Cerebellar nuclear complex (tissue), 1 donor: ENCODE measurements around the gene S100A7A.
"Not testable (repeated sequence)": the region's sequence is repeated elsewhere in the genome, so short reads cannot be mapped to it uniquely, and the experiment has no call there.

Source experiments
- DNase-seq, 2 experiments: peaks; one replicate each; lab custom pipeline; 2025; lab: John Stamatoyannopoulos, UW

The S100A7A gene

GRCh38 chr1:153395136-153395685 is 21.1 kb upstream of the S100A7A start:
- no peak for DNase-seq

DNA sequence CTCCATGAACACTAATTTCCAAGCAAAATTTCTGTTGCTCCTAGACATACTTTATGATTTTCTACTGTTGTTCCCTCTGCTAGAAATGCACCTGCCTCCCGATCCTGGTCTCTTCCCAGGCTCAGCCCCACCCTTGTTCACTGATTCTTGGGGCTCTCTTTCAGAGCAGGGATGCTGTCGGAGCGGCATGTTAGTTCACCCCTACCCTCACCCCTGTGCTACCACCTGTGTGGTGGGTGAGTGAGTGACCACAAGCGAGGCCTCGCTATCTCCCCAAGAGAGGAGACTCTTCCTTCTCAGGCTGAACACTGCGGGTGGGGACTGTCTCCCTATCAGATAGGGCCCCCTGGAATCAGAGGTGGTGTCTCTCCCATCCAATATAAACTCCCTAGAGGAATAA is 20.5 kb upstream of the S100A7A start:
- no peak for DNase-seq

GRCh38 chr1:153396461-153396860 is 19.9 kb upstream of the S100A7A start:
- no peak for DNase-seq

DNA sequence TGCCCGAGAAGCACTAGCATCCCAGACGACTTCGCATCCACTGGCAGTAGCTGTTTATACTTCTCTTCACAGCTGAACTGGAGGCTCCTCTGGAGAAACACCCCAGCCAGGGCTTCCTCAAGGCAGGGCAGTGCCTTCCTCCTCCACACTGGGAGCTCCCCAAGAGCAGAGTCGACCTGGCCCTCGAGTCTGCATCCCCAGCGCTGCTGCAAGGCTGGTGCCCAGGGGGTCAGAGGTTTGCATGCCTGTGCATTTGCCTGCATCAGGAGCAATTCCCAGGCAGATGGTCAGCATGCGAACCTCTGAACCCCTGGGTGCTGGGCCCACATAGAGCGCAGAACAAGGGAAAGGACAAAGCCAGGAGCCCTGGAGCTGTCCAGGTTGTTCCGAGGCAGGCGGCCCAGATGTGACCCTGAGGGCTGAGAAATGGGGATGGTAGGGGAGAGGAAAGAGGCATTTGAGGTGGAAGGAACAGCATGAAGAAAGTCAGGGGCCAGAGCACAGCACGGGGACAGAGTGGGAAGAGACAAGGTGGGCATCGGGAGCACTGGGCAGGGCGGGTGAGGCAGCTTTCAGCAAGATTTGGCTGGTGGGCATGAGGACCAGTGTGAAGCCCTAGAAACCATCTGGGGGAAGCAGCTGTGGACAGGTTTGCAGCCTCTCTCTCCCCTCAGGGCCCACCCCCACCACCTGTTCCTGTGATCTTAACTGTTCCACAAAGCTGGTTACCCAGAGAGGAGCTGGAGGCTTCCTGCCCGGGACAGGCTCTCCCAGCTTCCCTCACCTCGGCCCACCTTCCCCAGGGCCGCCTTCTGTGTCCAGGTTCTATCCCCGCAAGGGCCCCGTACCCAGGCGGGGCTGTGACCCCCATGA is 19.0 kb upstream of the S100A7A start:
- no peak for DNase-seq

DNA sequence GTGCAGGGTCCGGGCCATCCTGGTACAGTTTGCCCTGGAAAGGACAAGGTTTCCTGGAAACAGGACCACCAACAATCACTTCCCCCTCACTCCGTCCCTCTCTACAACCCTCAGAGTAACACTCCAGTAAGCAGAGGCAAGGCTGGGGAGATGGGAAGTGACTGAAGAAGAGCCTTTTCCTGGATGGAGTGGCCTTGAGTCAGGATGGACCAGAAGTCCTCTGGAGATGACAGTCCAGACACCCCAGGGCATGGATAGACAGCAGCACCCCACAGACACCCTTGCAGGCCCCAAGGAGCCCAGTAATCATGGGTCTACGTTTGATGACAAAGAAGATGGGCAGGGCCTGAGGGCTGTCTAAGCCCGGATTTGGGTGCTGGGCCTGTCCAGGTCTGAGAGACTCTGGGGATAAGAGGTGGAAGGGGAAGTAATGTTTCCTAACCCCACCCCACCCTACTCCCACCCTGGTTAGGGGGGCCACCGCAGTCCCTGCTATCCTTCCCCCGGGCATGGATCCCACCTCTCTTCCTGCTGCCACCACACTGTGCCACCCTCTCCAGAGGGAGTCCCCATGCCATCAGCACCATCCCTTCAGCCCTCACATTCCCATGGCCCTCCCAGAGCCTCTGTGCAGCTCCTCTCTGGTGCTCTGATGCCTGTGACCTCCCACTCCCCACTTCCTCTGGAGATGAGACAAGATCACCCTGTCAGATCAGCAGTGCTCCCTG is 18.2 kb upstream of the S100A7A start:
- no peak for DNase-seq

GRCh38 chr1:153399401-153400055 is 16.8 kb upstream of the S100A7A start:
- no peak for DNase-seq

DNA sequence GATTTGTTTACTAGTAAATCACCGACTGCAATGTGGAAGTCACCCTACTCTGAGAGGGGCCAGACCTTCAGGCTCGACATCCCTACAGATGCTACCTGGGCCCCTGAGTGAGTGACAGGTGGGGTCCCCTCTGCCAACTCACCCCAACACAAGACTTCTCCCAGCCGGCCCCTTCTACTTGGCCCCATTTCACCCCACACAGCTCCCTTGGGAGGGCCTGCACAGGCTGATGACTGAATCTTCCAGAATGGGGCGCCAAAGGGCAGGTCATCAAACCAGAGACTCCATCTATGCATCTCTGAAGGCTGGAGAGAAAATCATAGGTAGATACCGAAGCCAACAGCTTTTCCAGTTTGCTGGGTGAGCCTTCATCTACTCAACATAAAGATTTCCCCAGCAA is 16.1 kb upstream of the S100A7A start:
- no peak for DNase-seq

DNA sequence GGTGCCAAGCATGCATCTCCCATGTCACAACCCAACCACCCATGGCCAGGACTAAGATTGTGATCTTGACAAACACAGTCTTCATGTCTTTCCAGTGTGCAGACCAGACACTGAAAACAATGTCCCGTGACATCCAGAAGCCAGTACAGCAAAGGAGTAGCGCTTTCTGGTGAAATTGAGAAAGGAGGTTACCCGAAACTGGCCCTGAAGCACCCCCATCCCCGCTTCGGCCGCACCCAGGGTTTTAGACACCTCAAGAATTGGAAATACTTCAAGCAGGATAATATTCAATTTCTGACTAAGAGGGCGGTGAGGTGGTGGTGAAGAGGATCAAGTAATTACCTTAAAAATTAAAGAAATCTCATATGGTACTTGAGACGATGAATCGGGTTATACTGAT is 14.9 kb upstream of the S100A7A start:
- DNase-seq, result no peak

DNA sequence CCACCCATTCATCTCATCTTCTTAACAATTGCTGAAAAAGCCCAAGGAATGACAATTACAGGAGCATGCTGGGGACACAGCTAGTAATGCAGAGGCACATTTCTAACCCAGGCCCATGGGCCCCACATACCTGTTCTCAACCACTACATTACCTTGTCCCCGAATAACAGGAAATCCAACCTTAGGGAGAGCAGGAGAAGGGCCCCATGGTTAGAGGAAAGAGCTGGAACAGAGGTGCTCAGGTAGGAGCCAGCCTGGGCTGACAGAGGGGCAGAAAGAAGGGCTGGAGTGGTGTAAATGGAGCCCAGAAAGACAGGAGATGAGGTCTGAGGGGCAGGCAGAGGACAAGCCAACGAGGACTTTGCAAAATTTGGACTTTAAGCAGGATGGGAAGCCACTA is 14.1 kb upstream of the S100A7A start:
- DNase-seq, result no peak

DNA sequence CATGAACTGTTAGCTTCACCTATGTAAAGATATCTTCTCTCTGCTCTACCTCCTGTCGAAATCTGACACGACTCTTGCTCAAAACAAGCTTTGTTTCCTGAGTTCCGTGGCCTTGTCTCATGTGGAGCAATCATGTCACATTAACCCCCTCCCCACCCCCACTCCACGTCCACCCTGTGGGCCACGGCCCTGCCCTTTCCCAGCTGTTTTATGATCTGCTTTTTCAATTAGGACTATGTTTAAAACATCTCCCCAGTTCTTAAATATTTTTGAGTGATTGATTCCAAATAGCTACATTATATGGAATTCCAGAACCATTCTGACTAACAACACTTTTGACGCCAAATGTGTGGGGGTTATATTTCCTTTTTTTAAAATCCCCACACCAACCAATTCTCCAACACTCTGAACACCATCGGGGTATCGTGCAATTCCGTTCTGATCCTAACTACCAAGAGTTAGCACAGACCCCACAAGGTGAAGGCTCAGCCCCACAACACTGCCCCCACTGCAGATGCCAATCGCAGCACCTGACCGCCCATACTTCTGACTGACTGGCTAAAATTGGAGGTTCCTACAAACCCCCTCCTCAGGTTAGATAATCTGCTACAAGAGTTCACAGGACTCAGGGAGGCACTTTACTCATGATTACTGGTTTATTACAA is 12.8 kb upstream of the S100A7A start:
- no peak for DNase-seq

- no peak for DNase-seq
Measured at GRCh38 chr1:153404086-153404635, 12.2 kb upstream of the S100A7A start.

DNA sequence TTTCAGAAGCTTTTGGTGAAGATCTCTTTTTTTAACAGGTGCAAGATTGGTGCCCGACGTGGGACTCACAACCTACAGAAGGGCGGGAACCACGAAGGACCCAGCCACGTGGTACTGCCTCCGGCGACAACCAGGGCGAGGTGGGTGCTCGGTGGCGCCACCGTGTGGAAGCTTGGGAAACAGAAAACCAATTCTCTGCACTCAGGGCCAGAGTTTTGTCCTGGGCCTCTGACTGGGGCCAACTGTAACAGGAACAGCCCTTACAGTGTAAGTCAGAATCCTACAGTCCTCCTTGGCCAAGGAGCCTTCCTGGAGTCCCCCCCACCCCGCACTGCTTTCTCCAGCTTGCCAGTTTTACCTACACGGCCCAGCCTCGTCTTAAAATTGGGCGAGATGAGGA is 11.6 kb upstream of the S100A7A start:
- no peak for DNase-seq

- DNase-seq, result not testable (repeated sequence)
Measured at GRCh38 chr1:153405825-153406599, 10.3 kb upstream of the S100A7A start.

DNA sequence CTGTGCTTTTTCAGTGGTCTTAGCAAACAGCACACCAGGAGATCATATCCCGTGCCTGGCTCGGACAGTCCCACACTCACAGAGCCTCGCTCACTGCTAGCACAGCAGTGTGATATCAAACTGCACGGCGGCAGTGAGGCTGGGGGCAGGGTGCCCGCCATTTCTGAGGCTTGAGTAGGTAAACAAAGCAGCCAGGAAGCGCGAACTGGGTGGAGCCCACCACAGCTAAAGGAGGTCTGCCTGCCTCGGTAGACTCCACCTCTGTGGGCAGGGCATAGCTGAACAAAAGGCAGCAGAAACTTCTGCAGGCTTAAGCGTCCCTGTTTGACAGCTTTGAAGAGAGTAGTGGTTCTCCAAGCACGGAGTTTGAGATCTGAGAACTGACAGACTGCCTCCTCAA is 9.0 kb upstream of the S100A7A start:
- not testable (repeated sequence) for DNase-seq

DNA sequence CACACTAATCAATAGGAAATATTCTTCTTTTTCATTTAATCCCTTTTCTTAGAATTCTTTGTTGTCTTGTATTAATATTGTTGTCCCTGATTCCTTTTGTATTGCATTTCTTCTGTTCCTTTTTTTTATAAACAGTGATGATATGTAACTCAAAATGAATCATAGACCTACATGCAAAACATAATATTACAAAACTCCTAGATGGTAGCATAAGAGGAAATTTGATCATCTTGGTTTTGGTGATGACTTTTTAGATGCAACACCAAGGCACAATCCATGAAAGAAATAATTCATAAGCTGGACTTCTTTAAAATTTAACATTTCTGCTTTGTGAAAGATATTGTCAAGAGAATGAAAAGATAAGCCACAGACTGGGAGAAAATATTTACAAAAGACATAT is 2.4 kb upstream of the S100A7A start:
- DNase-seq, result not testable (repeated sequence)

DNA sequence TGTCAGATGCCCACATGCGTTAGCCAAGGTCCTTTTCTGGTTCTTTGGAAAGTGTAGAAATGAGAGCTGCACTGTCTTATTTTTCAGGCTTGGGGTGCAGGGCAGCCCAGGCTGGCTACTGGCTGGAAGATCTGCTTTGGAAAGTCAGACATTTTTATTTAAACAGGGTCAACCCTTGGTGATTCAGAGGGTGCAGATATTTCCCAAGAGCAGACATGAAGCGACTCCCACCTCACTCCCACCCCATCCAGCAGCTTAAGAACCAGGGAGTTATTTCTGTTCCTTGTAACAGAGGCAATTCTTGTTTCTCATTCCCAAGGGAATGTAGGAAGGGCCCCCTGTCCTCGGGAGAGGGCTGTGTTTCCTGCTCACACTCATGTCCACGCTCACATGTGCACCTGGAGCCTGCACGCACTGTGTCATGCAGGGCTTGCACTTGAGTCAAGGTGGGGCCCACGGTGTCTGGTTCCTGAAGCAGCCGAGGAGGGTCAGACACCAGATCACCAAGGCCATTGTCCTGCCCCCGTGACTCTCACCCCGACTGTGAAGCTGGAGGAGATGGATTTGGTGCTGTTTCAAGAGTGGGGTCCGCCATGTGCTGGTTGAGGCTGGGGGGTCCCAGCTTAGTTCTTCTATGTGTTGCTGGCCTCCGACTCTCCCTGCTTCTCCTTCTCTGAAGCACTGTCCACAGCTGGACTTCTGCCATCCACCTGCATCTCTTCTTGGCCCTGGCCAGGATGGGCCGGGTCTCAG is 992 bp downstream of the S100A7A start:
- DNase-seq, result no peak

GRCh38 chr1:153418758-153419435 is 2.6 kb downstream of the S100A7A start:
- DNase-seq, result not testable (repeated sequence)

DNA sequence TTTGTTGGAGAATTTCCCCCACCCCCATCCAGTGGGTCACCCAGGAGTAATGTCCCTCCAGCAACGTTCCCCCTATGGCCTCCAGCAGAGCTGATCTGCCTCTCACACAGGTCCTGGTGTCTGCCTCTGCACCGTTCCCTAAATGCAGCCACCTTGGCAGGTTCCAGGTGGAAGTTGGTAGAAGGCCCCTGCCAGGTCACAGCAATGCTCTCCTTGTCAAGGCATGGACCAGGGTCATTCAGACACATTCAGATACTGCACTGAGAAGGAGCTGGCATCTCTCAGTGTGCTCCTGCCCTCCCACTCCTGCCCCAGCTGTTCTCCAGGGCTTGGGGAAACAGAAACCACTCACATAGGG is 3.1 kb downstream of the S100A7A start:
- not testable (repeated sequence) for DNase-seq

GRCh38 chr1:153420306-153420705 is 4.0 kb downstream of the S100A7A start:
- DNase-seq, result no peak
